HG03571 (cell line): ENCODE data around the gene KRT28.
"Not testable (repeated sequence)": the region's sequence is repeated elsewhere in the genome, so short reads cannot be mapped to it uniquely, and the experiment has no call there.

Experiments used
- ATAC-seq: cut with Tn5 transposase; IDR thresholded peaks from one replicate; pipeline ENCODE4 v1.9.1; 2021; ENCODE audit not compliant: unreplicated experiment

The KRT28 gene

DNA sequence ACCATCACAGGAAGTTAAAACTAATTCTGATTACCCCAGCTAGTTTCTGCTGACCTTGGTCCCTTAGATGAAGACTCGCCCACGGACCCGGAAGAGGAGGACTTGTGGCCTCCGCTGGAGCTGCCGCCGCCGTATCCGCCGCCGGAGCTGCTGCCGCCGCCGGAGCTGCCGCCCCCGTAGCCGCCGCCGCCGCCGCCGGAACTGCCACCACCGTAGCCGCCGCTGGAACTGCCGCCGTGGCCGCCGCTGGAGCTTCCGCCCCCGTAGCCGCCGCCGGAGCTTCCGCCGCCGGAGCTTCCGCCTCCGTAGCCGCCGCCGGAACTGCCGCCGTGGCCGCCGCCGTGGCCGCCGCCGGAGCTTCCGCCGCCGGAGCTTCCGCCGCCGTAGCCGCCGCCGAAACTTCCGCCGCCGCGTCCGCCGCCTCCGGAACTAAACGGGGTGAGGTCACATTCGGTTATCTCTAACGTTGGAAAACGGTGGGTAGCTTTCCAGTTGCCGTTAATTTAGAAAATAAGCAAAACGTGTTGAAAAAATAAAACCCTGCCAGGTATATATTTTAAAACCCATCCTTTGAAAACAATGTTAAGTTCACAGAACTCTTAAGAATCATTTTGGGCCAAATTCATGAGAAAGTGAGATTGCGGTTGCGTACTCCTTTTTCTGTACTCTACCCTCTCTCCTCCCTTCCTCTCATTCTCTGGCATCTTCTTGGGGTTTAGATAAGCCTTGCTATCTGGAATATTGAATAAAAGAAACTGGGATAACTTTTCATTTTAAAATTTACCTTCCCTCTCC, 19.2 kb upstream of the KRT28 start:
- ATAC-seq, result peak; percentile 73

DNA sequence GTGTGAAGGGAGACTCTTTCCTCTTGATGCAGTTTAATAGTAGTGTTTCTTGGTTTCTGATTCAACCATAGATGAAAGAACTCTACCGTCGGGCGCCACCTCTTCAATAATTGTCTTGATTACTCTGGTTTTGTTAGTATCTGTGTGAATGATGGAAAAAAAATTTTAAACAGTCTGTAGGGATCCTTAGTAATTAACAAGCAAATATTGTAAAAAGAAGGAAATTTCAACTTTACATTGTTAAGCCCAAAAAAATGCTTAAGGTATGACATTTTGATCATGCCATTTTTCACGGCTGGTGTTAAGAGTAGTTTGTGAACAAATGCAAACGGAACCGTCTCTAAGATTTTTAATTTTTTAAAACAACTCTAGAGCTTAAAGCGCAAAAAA, 18.6 kb upstream of the KRT28 start:
- ATAC-seq, result no peak

GRCh38 chr17:40817103-40817682, 17.4 kb upstream of the KRT28 start:
- ATAC-seq, result no peak

GRCh38 chr17:40816569-40816968, 16.8 kb upstream of the KRT28 start:
- no peak for ATAC-seq

DNA sequence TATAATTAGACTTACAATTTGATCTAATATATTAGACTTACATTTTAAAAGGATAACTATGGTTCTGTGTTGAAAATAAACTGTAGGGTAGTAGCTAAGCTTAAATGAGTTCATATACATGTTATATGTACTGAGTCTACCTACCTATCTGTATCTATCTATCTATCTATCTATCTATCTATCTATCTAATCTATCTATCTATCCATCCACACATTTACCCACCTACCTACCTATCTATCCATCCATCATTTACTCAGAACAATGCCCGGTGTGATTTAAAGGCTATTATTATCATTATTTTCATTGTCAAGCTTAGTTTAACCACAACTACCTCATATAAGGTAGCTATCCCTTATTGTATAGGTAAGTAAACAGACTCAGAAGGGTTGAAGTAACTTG, 15.6 kb upstream of the KRT28 start:
- no peak for ATAC-seq

DNA sequence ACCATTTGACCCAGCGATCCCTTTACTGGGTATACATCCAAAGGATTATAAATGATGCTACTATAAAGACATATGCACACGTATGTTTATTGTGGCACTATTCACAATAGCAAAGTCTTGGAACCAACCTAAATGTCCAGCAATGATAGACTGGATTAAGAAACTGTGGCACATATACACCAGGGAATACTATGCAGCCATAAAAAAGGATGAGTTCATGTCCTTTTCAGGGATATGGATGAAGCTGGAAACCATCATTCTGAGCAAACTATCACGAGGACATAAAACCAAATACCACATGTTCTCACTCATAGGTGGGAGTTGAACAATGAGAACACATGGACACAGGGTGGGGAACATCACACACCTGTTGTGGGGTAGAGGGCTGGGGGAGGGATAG, 14.9 kb upstream of the KRT28 start:
- ATAC-seq, result not testable (repeated sequence)

- no peak for ATAC-seq
These were observed 14.0 kb upstream of the KRT28 start for GRCh38 chr17:40813804-40814203.

- ATAC-seq, result no peak
These were observed 12.9 kb upstream of the KRT28 start for GRCh38 chr17:40812639-40813038.

GRCh38 chr17:40810494-40810893, 10.7 kb upstream of the KRT28 start:
- no peak for ATAC-seq

- ATAC-seq, result no peak
These were observed 10.1 kb upstream of the KRT28 start for GRCh38 chr17:40809721-40810421.

- no peak for ATAC-seq
These were observed 6.4 kb upstream of the KRT28 start for GRCh38 chr17:40806131-40806530.

- ATAC-seq, result no peak
These were observed 3.9 kb upstream of the KRT28 start for GRCh38 chr17:40803617-40804082.

GRCh38 chr17:40801157-40801556, 1.4 kb upstream of the KRT28 start:
- no peak for ATAC-seq

DNA sequence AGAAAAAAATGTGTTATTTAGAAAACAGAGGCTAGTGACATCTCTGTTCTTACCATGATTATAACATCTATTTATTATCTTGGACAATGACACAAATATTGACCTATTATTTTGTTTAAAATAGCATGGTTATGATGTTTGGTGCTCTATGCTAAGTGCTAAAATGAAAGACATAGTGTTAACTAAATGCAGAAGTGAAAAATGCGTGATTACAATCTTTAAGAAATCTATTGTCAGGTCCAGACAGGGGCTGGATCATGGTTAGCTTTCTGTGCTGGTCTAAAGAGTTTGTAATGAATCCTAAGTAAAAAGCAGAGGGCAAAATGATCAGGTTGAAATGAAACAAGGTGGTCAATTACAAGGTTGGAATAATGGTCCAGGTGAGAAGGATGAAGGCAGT, 622 bp upstream of the KRT28 start:
- no peak for ATAC-seq

GRCh38 chr17:40796846-40797245, 2.9 kb downstream of the KRT28 start:
- ATAC-seq, result no peak

- no peak for ATAC-seq
These were observed 4.6 kb downstream of the KRT28 start for GRCh38 chr17:40795019-40795667.

- no peak for ATAC-seq
These were observed 5.3 kb downstream of the KRT28 start for GRCh38 chr17:40794466-40794865.

GRCh38 chr17:40793832-40794231, 5.9 kb downstream of the KRT28 start:
- no peak for ATAC-seq

DNA sequence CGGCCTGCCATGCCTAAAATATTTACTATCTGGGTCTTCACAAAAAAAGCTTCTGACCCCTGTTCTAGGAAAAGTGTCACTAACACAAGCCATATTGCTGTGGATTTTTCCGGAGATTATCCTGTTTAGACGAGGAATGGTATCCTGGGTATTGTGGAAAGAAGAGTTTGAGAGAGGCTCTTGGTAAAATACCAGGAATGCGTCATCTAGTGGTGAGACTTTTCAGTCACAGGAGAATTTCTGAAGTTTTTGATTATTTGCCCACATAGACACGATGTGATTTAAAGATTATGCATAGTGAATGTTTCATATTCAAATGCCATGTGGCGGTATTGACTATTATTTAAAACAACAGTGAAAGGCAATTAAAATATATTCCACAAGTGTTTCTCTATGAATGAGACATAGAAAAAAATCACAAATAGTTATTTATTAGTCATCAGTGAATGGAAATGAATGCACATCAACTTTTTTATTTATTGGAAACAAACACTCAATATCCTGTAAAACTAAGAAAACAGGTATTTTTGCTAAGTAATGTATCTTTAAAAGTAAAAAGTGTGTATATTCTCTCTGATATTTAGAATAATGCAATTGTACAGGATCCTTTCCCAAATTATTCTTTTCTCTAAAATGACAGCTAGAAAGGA, 7.8 kb downstream of the KRT28 start:
- no peak for ATAC-seq

DNA sequence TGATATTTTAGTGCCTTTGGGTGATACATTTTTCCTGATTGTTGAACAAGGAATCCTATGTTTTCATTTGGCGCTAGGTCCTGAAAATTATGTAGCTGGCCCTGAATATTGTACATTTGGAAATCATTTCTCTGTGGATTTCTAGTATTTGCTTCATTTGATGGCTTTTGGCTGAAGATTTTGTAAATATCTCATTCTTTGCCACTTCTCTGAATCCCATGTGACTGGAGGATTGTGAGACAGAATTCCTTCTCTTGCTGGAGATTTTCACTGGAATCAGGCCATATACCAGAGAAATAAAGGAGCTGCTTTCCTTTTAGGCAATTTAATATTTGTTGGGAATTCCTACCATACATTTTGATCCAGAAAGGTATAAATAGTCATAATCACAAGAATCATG, 8.6 kb downstream of the KRT28 start:
- no peak for ATAC-seq

- ATAC-seq, result no peak
These were observed 17.3 kb downstream of the KRT28 start, which contains the start of gene KRT27 for GRCh38 chr17:40782450-40782849. Gene KRT27, minus strand, starts transcription at chr17:40782550. Its CDS starts 57 bp downstream, at chr17:40782493.
